ENCODE results near the gene TRUB2. TPM values are rescaled to one million over a fixed set of nuclear protein-coding genes. Genes with fewer than 3 reads are reported as not detected.
A peak's percentile ranks its signal among the peaks of the same experiment; 100 is the strongest.

TRUB2 gene
- total and polyA plus RNA-seq, 2 of the 8 experiments (the other 6 are each of a cell fraction or from before 2014, with no cell fraction given) = 20.7 to 37.8 TPM

DNA sequence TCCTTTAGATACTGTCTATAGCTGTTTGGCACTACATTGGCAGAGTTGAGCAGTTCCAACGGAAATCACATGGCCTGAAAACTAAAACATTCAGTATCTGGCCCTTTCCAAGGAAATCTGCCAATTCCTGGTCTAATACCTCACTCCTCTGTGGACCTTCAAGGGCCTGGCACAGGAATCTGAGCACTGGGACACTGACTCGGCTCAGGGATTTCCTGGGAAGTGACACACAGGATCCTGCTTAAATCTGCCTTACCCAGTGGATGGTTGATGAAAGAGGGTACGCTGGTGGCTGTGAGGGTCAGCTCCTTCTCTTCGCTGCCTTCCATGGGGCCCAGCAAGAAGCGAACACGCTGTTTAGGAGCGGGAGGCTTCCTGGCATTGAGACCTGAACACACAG lies 904 bp downstream of the TRUB2 start:
- FAIRE-seq (no peak), DNase-seq (ENCODE audit: low read depth in 1 of 2, low spot score in 2 of 2) (no peak)
- Histone ChIP-seq H4K91ac (replicated peaks; ENCODE audit: insufficient read length, low read length) (no peak overlapping the region), H4K5ac (ENCODE audit: insufficient read length, low read depth, low read length) (no peak overlapping the region), H3K27ac (ENCODE audit: low read depth, low read length) (no peak overlapping the region), H2AFZ (ENCODE audit: low read length) (no peak overlapping the region), H2BK12ac (ENCODE audit: low read depth, low read length) (no peak overlapping the region), H3K79me2 (ENCODE audit: control insufficient read depth in 1 of 2, insufficient read depth in 2 of 2, low read length in 2 of 2) (peaks cover 0 to 25% of the 10 kb centered on the region in 2 experiments; a peak in 2 of 4 replicates), H2BK15ac (ENCODE audit: low read length) (no peak overlapping the region), H4K20me1 (replicated peaks in 1 of 2; ENCODE audit: control insufficient read depth in 1 of 2, insufficient read depth in 2 of 2, low read length in 2 of 2) (peaks cover 1 to 3% of the 10 kb centered on the region in 2 experiments), H3K36me3 (ENCODE audit: control insufficient read depth in 2 of 4, insufficient read depth in 4 of 4, low read length in 3 of 4) (peaks cover 0 to 19% (median 11%) of the 10 kb centered on the region in 4 experiments; a peak in 5 of 8 replicates), H3K4ac (replicated peaks; ENCODE audit: insufficient read length, low read depth, low read length) (no peak overlapping the region), H2BK120ac (replicated peaks; ENCODE audit: low read depth, low read length) (no peak overlapping the region), H3K14ac (ENCODE audit: insufficient read length) (no peak overlapping the region), H3K9ac (replicated peaks in 1 of 4; ENCODE audit: extremely low read depth in 1 of 4, low read depth in 3 of 4, low read length in 3 of 4) (peak overlapping the region in 2 of 4 experiments; percentile 29 to 91; a peak in 4 of 7 replicates), H2AK5ac (ENCODE audit: low read depth, low read length) (no peak overlapping the region), H3K9me3 (ENCODE audit: insufficient read depth in 2 of 2, low read depth in 1 of 2, low read length in 1 of 2) (no peaks in the 10 kb centered on the region), H3K27me3 (replicated peaks in 1 of 4; ENCODE audit: control insufficient read depth in 3 of 4, extremely low read depth in 1 of 4, insufficient read depth in 3 of 4, low read length in 3 of 4) (no peaks in the 10 kb centered on the region), H3K23me2 (ENCODE audit: low read depth, low read length) (peaks cover 7% of the 10 kb centered on the region), H3K79me1 (ENCODE audit: low read depth, low read length) (peaks cover 4% of the 10 kb centered on the region; the same call in 1 of the 2 replicates), H3K4me2 (ENCODE audit: insufficient read depth in 1 of 2, low read depth in 2 of 2, low read length in 2 of 2) (peak overlapping the region; percentile 63 to 96), H2BK5ac (ENCODE audit: low read depth, low read length) (no peak overlapping the region), H3K56ac (replicated peaks; ENCODE audit: insufficient read length, low read depth, low read length) (no peak overlapping the region), H2BK20ac (ENCODE audit: low read length) (no peak overlapping the region), H3K4me1 (replicated peaks in 1 of 4; ENCODE audit: control insufficient read depth in 3 of 4, insufficient read depth in 4 of 4, low read length in 3 of 4) (no peaks in the 10 kb centered on the region; a peak in 3 of 7 replicates), H3K4me3 (ENCODE audit: extremely low read depth in 1 of 4, insufficient read depth in 2 of 4, low read depth in 3 of 4, low read length in 4 of 4) (peak overlapping the region; percentile 86 to 100 (median 92)), H3K23ac (ENCODE audit: insufficient read length) (no peak overlapping the region), H3K18ac (ENCODE audit: extremely low read depth, low read length) (no peak overlapping the region), H4K8ac (ENCODE audit: extremely low read depth, insufficient read depth, low read length) (peak overlapping the region; percentile 18; the same call in 1 of the 2 replicates)
- ChIA-PET POLR2A (ENCODE audit: partially characterized antibody) (interaction anchor here (0.6 to 3.3 kb wide), 13 partner anchors 9 to 231 kb away, joined by 3 to 11 read pairs (median 3); partner anchors contain the start of genes SLC27A4 and SPTAN1), CTCF (ENCODE audit: partially characterized antibody) (interaction anchor here (0.9 to 1.8 kb wide), 8 partner anchors 12 to 98 kb away, joined by 3 to 5 read pairs (median 3); no protein-coding TSS in a partner anchor)
- WGBS, 2 experiments (ENCODE audit: extremely low coverage in 1 of 2, insufficient coverage in 1 of 2, insufficient read length in 1 of 2, insufficient replicate concordance in 2 of 2, low coverage in 1 of 2, low lambda C conversion rate in 2 of 2, missing lambda C conversion rate in 1 of 2) = 90% methylated on average over 7 of the region's 7 CpGs; no CpG with 5 or more reads in 1 of the 2 experiments
- no peak for TF ChIP-seq BRCA1 (IDR thresholded peaks at IDR 0.05; ENCODE audit: low read depth, low read length)
- TF ChIP-seq GABPA (IDR thresholded peaks at IDR 0.05; ENCODE audit: borderline replicate concordance, insufficient read depth, low read length) = no peak
- no peak for TF ChIP-seq SIX5 (IDR thresholded peaks at IDR 0.05; ENCODE audit: low read depth, low read length)
- TF ChIP-seq SP1 (IDR thresholded peaks at IDR 0.05; ENCODE audit: low read depth, low read length) = no peak
- TF ChIP-seq HDAC2 (IDR thresholded peaks at IDR 0.05; ENCODE audit: borderline replicate concordance in 1 of 2, low read depth in 2 of 2, low read length in 2 of 2) = no peak
- TF ChIP-seq, protein P1, sequence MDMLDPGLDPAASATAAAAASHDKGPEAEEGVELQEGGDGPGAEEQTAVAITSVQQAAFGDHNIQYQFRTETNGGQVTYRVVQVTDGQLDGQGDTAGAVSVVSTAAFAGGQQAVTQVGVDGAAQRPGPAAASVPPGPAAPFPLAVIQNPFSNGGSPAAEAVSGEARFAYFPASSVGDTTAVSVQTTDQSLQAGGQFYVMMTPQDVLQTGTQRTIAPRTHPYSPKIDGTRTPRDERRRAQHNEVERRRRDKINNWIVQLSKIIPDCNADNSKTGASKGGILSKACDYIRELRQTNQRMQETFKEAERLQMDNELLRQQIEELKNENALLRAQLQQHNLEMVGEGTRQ (IDR thresholded peaks at IDR 0.05; ENCODE audit: low read length) = no peak
- TF ChIP-seq POLR2A (IDR thresholded peaks at IDR 0.05; ENCODE audit: control extremely low read depth in 1 of 2, low read depth in 2 of 2, low read length in 2 of 2) = no peak
- TF ChIP-seq KDM5A (IDR thresholded peaks at IDR 0.05; ENCODE audit: low read length) = no peak
- TF ChIP-seq CHD2 (IDR thresholded peaks at IDR 0.05; ENCODE audit: low read length) = no peak
- no peak for TF ChIP-seq NRF1 (IDR thresholded peaks at IDR 0.05; ENCODE audit: low read depth, low read length)
- TF ChIP-seq EGR1 (IDR thresholded peaks at IDR 0.05; ENCODE audit: borderline replicate concordance, low read depth, low read length) = no peak
- TF ChIP-seq KDM1A (IDR thresholded peaks at IDR 0.05; ENCODE audit: borderline replicate concordance, low read length) = no peak
- TF ChIP-seq SUZ12 (IDR thresholded peaks at IDR 0.05; ENCODE audit: low read length) = no peak
